ACHN (cell line): Measurements from ENCODE around the gene NXPH4.

Source experiments
- DNase-seq: peaks from one replicate; pipeline ENCODE4 v3.0.0-alpha.2; 2015
- in situ Hi-C: cut with HindIII; loops from 2 replicates; pipeline ENCODE4 v1.10.0; 2017; ENCODE audit warnings: low sequenced_read_pairs, low pct_ligation_motif_present, low pct_unique_long_range_greater_than_20kb

Gene NXPH4

GRCh38 chr12:57213763-57214397 lies 2.7 kb upstream of the NXPH4 start:
- no peak for DNase-seq
- in situ Hi-C loops: no loop called here

- in situ Hi-C loops: no loop called here
- DNase-seq: peak; percentile 79
Observed at GRCh38 chr12:57214398-57214781, 2.2 kb upstream of the NXPH4 start.

GRCh38 chr12:57215065-57215464 lies 1.5 kb upstream of the NXPH4 start:
- no peak for DNase-seq
- in situ Hi-C loops: no loop called here

- DNase-seq: no peak
- in situ Hi-C loops: no loop called here
Observed at GRCh38 chr12:57215668-57216013, 953 bp upstream of the NXPH4 start.

GRCh38 chr12:57216921-57217879 lies 606 bp downstream of the NXPH4 start:
- DNase-seq: no peak
- in situ Hi-C loops: no loop called here

GRCh38 chr12:57218030-57218853 lies 1.6 kb downstream of the NXPH4 start:
- no peak for DNase-seq

GRCh38 chr12:57219205-57219992 lies 2.8 kb downstream of the NXPH4 start:
- no peak for DNase-seq
- in situ Hi-C loops: no loop called here

More at GRCh38 chr12:57218030-57218853, 1.6 kb downstream of the NXPH4 start:
- in situ Hi-C loops: no loop called here

- in situ Hi-C loops: no loop called here
- DNase-seq: no peak
Observed at GRCh38 chr12:57219993-57220754, 3.6 kb downstream of the NXPH4 start.

GRCh38 chr12:57220770-57221168 lies 4.2 kb downstream of the NXPH4 start:
- no peak for DNase-seq
- in situ Hi-C loops: no loop called here

- no peak for DNase-seq
- in situ Hi-C loops: no loop called here
Observed at GRCh38 chr12:57221169-57221917, 4.7 kb downstream of the NXPH4 start.

GRCh38 chr12:57222286-57223190 lies 5.9 kb downstream of the NXPH4 start:
- in situ Hi-C loops: no loop called here
- no peak for DNase-seq

GRCh38 chr12:57223191-57224165 lies 6.9 kb downstream of the NXPH4 start:
- no peak for DNase-seq
- in situ Hi-C loops: no loop called here

GRCh38 chr12:57224278-57224972 lies 7.8 kb downstream of the NXPH4 start:
- no peak for DNase-seq
- in situ Hi-C loops: no loop called here

- no peak for DNase-seq
- in situ Hi-C loops: no loop called here
Observed at GRCh38 chr12:57224973-57225679, 8.5 kb downstream of the NXPH4 start.
